Adrenal gland (tissue), 12 donors: Measurements from ENCODE around the gene DUSP18. TPM values are rescaled to one million over a fixed set of nuclear protein-coding genes. Genes with fewer than 3 reads are reported as not detected.

ENCODE experiments used
- DNase-seq, 7 donors: peaks; one replicate each; pipeline ENCODE4 v3.0.0-alpha.2; 2019 to 2020
- H3K27ac ChIP-seq, 5 donors: fragments of 200-600 bp; sonication (generic) in 4 of 5; 1 replicate in 3 of 5; 2 replicates in 2 of 5; pipeline versions ENCODE4 v1.5.1 to v1.8.0; 2016 to 2020; ENCODE audit warnings: mild to moderate bottlenecking in 1 of 5
- H3K27me3 ChIP-seq: fragments of 200-600 bp; 2 replicates; pipeline ENCODE4 v1.8.0; 2021
- H3K36me3 ChIP-seq, 2 donors: fragments of 200-600 bp; replicated peaks in 1 of 2; 1 replicate in 1 of 2; 2 replicates in 1 of 2; pipeline versions ENCODE4 v1.5.1 to v1.8.0; 2018 to 2022
- H3K4me1 ChIP-seq, 2 donors: fragments of 200-600 bp; replicated peaks in 1 of 2; 1 replicate in 1 of 2; 2 replicates in 1 of 2; pipeline versions ENCODE4 v1.5.1 to v1.8.0; 2018 to 2021
- H3K4me3 ChIP-seq, 4 donors: fragments of 200-600 bp; sonication (generic) in 3 of 4; one replicate each; pipeline ENCODE4 v1.5.1; 2016 to 2018
- H3K9me3 ChIP-seq, 3 donors: fragments of 200-600 bp; sonication (generic) in 1 of 3; replicated peaks in 1 of 3; 1 replicate in 2 of 3; 2 replicates in 1 of 3; pipeline versions ENCODE4 v1.5.1 to v1.8.0; 2016 to 2021
- CTCF ChIP-seq, 6 experiments: fragments of 450-650 bp in 4 of 6; fragments of 200-600 bp in 2 of 6; sonication (generic) in 1 of 6; IDR thresholded peaks; 1 replicate in 5 of 6; 2 replicates in 1 of 6; pipeline versions ENCODE4 v1.5.1 to v1.8.0; 2016 to 2021; ENCODE audit warnings: antibody characterized with exemption in 6 of 6, mild to moderate bottlenecking in 2 of 6, moderate library complexity in 1 of 6
- POLR2A ChIP-seq, 2 donors: fragments of 450-650 bp; IDR thresholded peaks; one replicate each; pipeline ENCODE4 v1.6.1; 2017; ENCODE audit warnings: antibody characterized with exemption in 2 of 2, mild to moderate bottlenecking in 2 of 2, moderate library complexity in 1 of 2
- WGBS, 4 donors: extraction: QIAGEN DNeasy Blood & Tissue Kit in 2 of 4; methylation state at CpG; one replicate each; pipeline versions ENCODE4 v1.1.5 to v1.1.7; 2013 to 2017; 5-methylcytosine and 5-hydroxymethylcytosine counted together
- intact Hi-C, 2 donors: fragments of 100-400 bp; cut with DNase I; formaldehyde crosslinking; loops; one replicate each; pipeline versions ENCODE4 v1.14.1 to v1.15.0; 2022 to 2023
- polyA plus RNA-seq, 3 donors: library from polyadenylated mRNA; stranded (reverse); fragments of 200-250 nt in 2 of 3; fragments of 350-450 nt in 1 of 3; fragmentation: Illumina TruSeq in 1 of 3; extraction: RNeasy Lipid Tissue Mini Kit (QIAGEN cat#74804) in 1 of 3; gene quantifications; one replicate each; pipeline ENCODE4 v1.2.3, GENCODE V29; 2013 to 2014
- total RNA-seq, 9 donors: library from RNA; depleted of rRNA in 4 of 9; stranded (reverse); fragments of >200 nt in 4 of 9; fragments of 120-200 nt in 1 of 9; fragmentation: NEBNext Ultra II Directional in 1 of 9; extraction: Animal tissue kit (Norgen Biotek cat#: 25700) in 1 of 9; gene quantifications; one replicate each; pipeline versions ENCODE4 v1.1.0 to v1.2.4, GENCODE V29; 2013 to 2023
- donor health status: healthy with polysubstance abuse.
- donor health status: Bipolar disorder and iron deficiency.
- donor health status: DM: yes; HTN: yes; CAD: no.
- donor health status: DM: no; HTN: no; CAD: no.
- donor health status: DM: no; HTN: no; CAD: no.
- donor health status: DM: yes; HTN: yes; CAD: no.

The DUSP18 gene
- total and polyA plus RNA-seq, 12 donors: 1.4 to 8.9 (median 5.4) TPM

GRCh38 chr22:30705710-30706651, 38.3 kb upstream of the DUSP18 start:
- 23 to 37% (median 34%) methylated on average over 10 to 11 of the region's 11 CpGs for WGBS, 4 donors

GRCh38 chr22:30704978-30705377, 37.3 kb upstream of the DUSP18 start:
- H3K4me1 ChIP-seq: peaks cover 0 to 21% of the 10 kb centered on the region in 2 donors
- no peaks in the 10 kb centered on the region for H3K36me3 ChIP-seq
- 83 to 100% (median 88%) methylated on average over 3 to 5 of the region's 5 CpGs for WGBS, 4 donors
- peak in 2 of 7 donors; percentile 35 to 37 for DNase-seq
- no peaks in the 10 kb centered on the region for H3K27me3 ChIP-seq
- H3K27ac ChIP-seq: peak overlapping the region in 1 of 5 donors; percentile 69
- TF ChIP-seq CTCF (IDR thresholded peaks at IDR 0.05) (no peak), POLR2A (IDR thresholded peaks at IDR 0.05) (no peak)
- intact Hi-C loops: no loop called here
- no peak overlapping the region for H3K4me3 ChIP-seq
- no peaks in the 10 kb centered on the region for H3K9me3 ChIP-seq

More at GRCh38 chr22:30705710-30706651, 38.3 kb upstream of the DUSP18 start:
- peak in 6 of 7 donors; percentile 60 to 88 (median 74) for DNase-seq
- Histone ChIP-seq H3K27me3 (no peaks in the 10 kb centered on the region), H3K9me3 (no peaks in the 10 kb centered on the region), H3K4me1 (peaks cover 0 to 21% of the 10 kb centered on the region in 2 donors), H3K4me3 (no peak overlapping the region), H3K27ac (peak overlapping the region in 3 of 5 donors; percentile 26 to 69 (median 61)), H3K36me3 (no peaks in the 10 kb centered on the region)
- intact Hi-C loops: no loop called here
- TF ChIP-seq CTCF (IDR thresholded peaks at IDR 0.05) (no peak), POLR2A (IDR thresholded peaks at IDR 0.05) (peak in 1 of 2 donors; percentile 17)

GRCh38 chr22:30702856-30703255, 35.2 kb upstream of the DUSP18 start:
- Histone ChIP-seq H3K4me3 (no peak overlapping the region), H3K27ac (no peak overlapping the region), H3K27me3 (no peaks in the 10 kb centered on the region), H3K4me1 (peaks cover 0 to 21% of the 10 kb centered on the region in 2 donors), H3K9me3 (no peaks in the 10 kb centered on the region), H3K36me3 (no peaks in the 10 kb centered on the region)
- 79 to 100% (median 91%) methylated on average over 1 of the region's 1 CpG for WGBS, 4 donors
- TF ChIP-seq CTCF (IDR thresholded peaks at IDR 0.05) (no peak), POLR2A (IDR thresholded peaks at IDR 0.05) (no peak)
- intact Hi-C loops: no loop called here
- DNase-seq: no peak

- Histone ChIP-seq H3K36me3 (no peaks in the 10 kb centered on the region), H3K9me3 (no peaks in the 10 kb centered on the region), H3K4me1 (peaks cover 0 to 20% of the 10 kb centered on the region in 2 donors), H3K27ac (no peak overlapping the region), H3K4me3 (no peak overlapping the region), H3K27me3 (no peaks in the 10 kb centered on the region)
- 68 to 100% (median 83%) methylated on average over 1 of the region's 1 CpG for WGBS, 4 donors
- intact Hi-C loops: no loop called here
- TF ChIP-seq CTCF (IDR thresholded peaks at IDR 0.05) (no peak), POLR2A (IDR thresholded peaks at IDR 0.05) (no peak)
- DNase-seq: no peak
These were observed 34.2 kb upstream of the DUSP18 start for GRCh38 chr22:30701872-30702271.
